Astrocyte (in vitro differentiated cells and primary cell): ENCODE results near the gene RPS6KA3. TPM values are rescaled to one million over a fixed set of nuclear protein-coding genes. Genes with fewer than 3 reads are reported as not detected.

Experiments
- DNase-seq: peaks from one replicate; pipeline ENCODE4 v3.0.0-alpha.2; 2010; ENCODE audit warnings: low read depth
- FAIRE-seq: peaks from 2 replicates; lab custom pipeline; 2011; peaks lifted over from hg19 to GRCh38; lab: Jason Lieb, UNC
- H2AFZ ChIP-seq: 2 replicates; pipeline ENCODE4 v1.6.0; 2012; ENCODE audit warnings: low read depth, low read length, inconsistent platforms
- H3K27ac ChIP-seq: 2 replicates; pipeline ENCODE4 v1.5.1; 2011; ENCODE audit warnings: low read depth, low read length, inconsistent platforms
- H3K27me3 ChIP-seq: 2 replicates; pipeline ENCODE4 v1.6.0; 2011; ENCODE audit warnings: low read length, inconsistent platforms; ENCODE audit not compliant: insufficient read depth
- H3K36me3 ChIP-seq: 2 replicates; pipeline ENCODE4 v1.5.1; 2011; ENCODE audit warnings: low read length, inconsistent platforms; ENCODE audit not compliant: insufficient read depth
- H3K4me1 ChIP-seq: 2 replicates; pipeline ENCODE4 v1.5.1; 2011; ENCODE audit warnings: low read length, inconsistent platforms; ENCODE audit not compliant: insufficient read depth
- H3K4me2 ChIP-seq: 2 replicates; pipeline ENCODE4 v1.6.0; 2012; ENCODE audit warnings: low read length, inconsistent platforms
- H3K4me3 ChIP-seq: 2 replicates; pipeline ENCODE4 v1.5.1; 2011; ENCODE audit warnings: low read depth, mild to moderate bottlenecking, low read length, inconsistent platforms; ENCODE audit not compliant: insufficient read depth
- H3K79me2 ChIP-seq: 2 replicates; pipeline ENCODE4 v1.6.0; 2012; ENCODE audit warnings: mild to moderate bottlenecking, low read length, inconsistent platforms; ENCODE audit not compliant: insufficient read depth
- H3K9ac ChIP-seq: 2 replicates; pipeline ENCODE4 v1.6.0; 2012; ENCODE audit warnings: mild to moderate bottlenecking, low read length, inconsistent platforms
- H3K9me3 ChIP-seq: 2 replicates; pipeline ENCODE4 v1.5.1; 2012; ENCODE audit warnings: low read depth, mild to moderate bottlenecking, low read length, inconsistent platforms; ENCODE audit not compliant: insufficient read depth
- H4K20me1 ChIP-seq: 2 replicates; pipeline ENCODE4 v1.6.0; 2012; ENCODE audit warnings: low read length, inconsistent platforms; ENCODE audit not compliant: insufficient read depth
- H3K27ac Mint-ChIP-seq: one replicate; pipeline ENCODE4 v1.8.0; 2021; ENCODE audit warnings: mild to moderate bottlenecking, mixed read lengths; ENCODE audit not compliant: unreplicated experiment
- H3K27me3 Mint-ChIP-seq: one replicate; pipeline ENCODE4 v1.8.0; 2021; ENCODE audit warnings: low read depth, mixed read lengths; ENCODE audit not compliant: unreplicated experiment
- H3K36me3 Mint-ChIP-seq: one replicate; pipeline ENCODE4 v1.8.0; 2021; ENCODE audit warnings: low read depth, mixed read lengths; ENCODE audit not compliant: unreplicated experiment
- H3K4me1 Mint-ChIP-seq: one replicate; pipeline ENCODE4 v1.8.0; 2021; ENCODE audit warnings: low read depth, mixed read lengths; ENCODE audit not compliant: unreplicated experiment
- H3K4me3 Mint-ChIP-seq: one replicate; pipeline ENCODE4 v1.8.0; 2021; ENCODE audit warnings: mild to moderate bottlenecking, moderate library complexity, mixed read lengths; ENCODE audit not compliant: unreplicated experiment
- H3K9me3 Mint-ChIP-seq: one replicate; pipeline ENCODE4 v1.8.0; 2021; ENCODE audit warnings: mild to moderate bottlenecking, mixed read lengths; ENCODE audit not compliant: unreplicated experiment
- EZH2 ChIP-seq: IDR thresholded peaks from 2 replicates; pipeline ENCODE4 v1.6.1; 2012; ENCODE audit warnings: mild to moderate bottlenecking, low read length, inconsistent platforms; ENCODE audit not compliant: insufficient read depth
- total RNA-seq: library from RNA; stranded (reverse); gene quantifications from 2 replicates; pipeline ENCODE4 v1.2.1, GENCODE V29; 2021
- TF ChIP-seq, protein P1 (sequence below): IDR thresholded peaks from 2 replicates; pipeline ENCODE4 v1.5.1; 2011; ENCODE audit warnings: low read depth, mild to moderate bottlenecking, inconsistent platforms, low read length, moderate library complexity; ENCODE audit not compliant: insufficient read depth

The RPS6KA3 gene
- total RNA-seq, 1 donor from 2014 or later, result 34.3 TPM

GRCh38 chrX:20231598-20231997 lies 35.1 kb downstream of the RPS6KA3 start:
- no peak overlapping the region for H3K27ac Mint-ChIP-seq
- TF ChIP-seq EZH2, result no peak
- TF ChIP-seq, protein P1, sequence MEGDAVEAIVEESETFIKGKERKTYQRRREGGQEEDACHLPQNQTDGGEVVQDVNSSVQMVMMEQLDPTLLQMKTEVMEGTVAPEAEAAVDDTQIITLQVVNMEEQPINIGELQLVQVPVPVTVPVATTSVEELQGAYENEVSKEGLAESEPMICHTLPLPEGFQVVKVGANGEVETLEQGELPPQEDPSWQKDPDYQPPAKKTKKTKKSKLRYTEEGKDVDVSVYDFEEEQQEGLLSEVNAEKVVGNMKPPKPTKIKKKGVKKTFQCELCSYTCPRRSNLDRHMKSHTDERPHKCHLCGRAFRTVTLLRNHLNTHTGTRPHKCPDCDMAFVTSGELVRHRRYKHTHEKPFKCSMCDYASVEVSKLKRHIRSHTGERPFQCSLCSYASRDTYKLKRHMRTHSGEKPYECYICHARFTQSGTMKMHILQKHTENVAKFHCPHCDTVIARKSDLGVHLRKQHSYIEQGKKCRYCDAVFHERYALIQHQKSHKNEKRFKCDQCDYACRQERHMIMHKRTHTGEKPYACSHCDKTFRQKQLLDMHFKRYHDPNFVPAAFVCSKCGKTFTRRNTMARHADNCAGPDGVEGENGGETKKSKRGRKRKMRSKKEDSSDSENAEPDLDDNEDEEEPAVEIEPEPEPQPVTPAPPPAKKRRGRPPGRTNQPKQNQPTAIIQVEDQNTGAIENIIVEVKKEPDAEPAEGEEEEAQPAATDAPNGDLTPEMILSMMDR, result no peak
- Histone ChIP-seq H3K4me3 (no peak overlapping the region), H3K9me3 (no peaks in the 10 kb centered on the region), H3K4me1 (no peaks in the 10 kb centered on the region), H3K36me3 (no peaks in the 10 kb centered on the region), H3K79me2 (peaks cover 11% of the 10 kb centered on the region), H4K20me1 (no peaks in the 10 kb centered on the region), H3K4me2 (no peak overlapping the region), H2AFZ (no peak overlapping the region), H3K9ac (no peak overlapping the region), H3K27ac (no peak overlapping the region), H3K27me3 (no peaks in the 10 kb centered on the region)
- no peak overlapping the region for H3K4me3 Mint-ChIP-seq
- H3K36me3 Mint-ChIP-seq, result peaks cover 8% of the 10 kb centered on the region
- FAIRE-seq (peak; percentile 26), DNase-seq (peak; percentile 6)
- no peaks in the 10 kb centered on the region for H3K27me3 Mint-ChIP-seq
- no peaks in the 10 kb centered on the region for H3K9me3 Mint-ChIP-seq
- H3K4me1 Mint-ChIP-seq, result no peaks in the 10 kb centered on the region

- H3K4me1 ChIP-seq, result no peaks in the 10 kb centered on the region
- no peaks in the 10 kb centered on the region for H3K9me3 ChIP-seq
- DNase-seq (no peak), FAIRE-seq (no peak)
- H3K4me3 ChIP-seq, result no peak overlapping the region
- no peaks in the 10 kb centered on the region for H4K20me1 ChIP-seq
- peaks cover under 1% of the 10 kb centered on the region for H3K79me2 ChIP-seq
- Mint-ChIP-seq H3K36me3 (peaks cover 8% of the 10 kb centered on the region), H3K27me3 (no peaks in the 10 kb centered on the region), H3K4me3 (no peak overlapping the region), H3K9me3 (no peaks in the 10 kb centered on the region), H3K4me1 (no peaks in the 10 kb centered on the region), H3K27ac (no peak overlapping the region)
- H3K27ac ChIP-seq, result no peak overlapping the region
- H2AFZ ChIP-seq, result no peak overlapping the region
- TF ChIP-seq, protein P1, result no peak
- TF ChIP-seq EZH2, result no peak
- no peaks in the 10 kb centered on the region for H3K36me3 ChIP-seq
- no peak overlapping the region for H3K9ac ChIP-seq
- H3K27me3 ChIP-seq, result no peaks in the 10 kb centered on the region
- no peak overlapping the region for H3K4me2 ChIP-seq
Measured at GRCh38 chrX:20230406-20230805, 36.3 kb downstream of the RPS6KA3 start.

DNA sequence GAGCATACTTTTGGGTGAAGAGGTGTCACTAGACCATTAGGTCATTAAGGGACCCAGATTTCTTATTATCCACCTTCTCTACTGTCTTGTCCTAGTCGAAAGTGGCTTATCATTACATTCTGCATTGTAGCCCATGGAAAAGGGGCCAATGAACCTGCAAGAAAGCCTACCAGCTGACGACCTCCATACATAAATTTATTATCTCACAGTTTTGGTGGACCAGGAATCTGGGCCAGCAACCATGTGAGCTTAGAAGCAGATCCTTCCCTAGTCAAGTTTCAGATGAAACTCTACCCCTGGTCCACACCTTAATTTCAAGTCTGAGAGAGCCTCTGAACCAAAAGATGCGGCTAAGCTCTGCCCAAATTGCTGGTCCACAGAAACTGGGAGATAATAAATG lies 37.6 kb downstream of the RPS6KA3 start:
- Histone ChIP-seq H3K27me3 (no peaks in the 10 kb centered on the region), H3K9me3 (no peaks in the 10 kb centered on the region), H3K36me3 (no peaks in the 10 kb centered on the region), H3K4me3 (no peak overlapping the region), H3K9ac (no peak overlapping the region), H3K79me2 (peaks cover under 1% of the 10 kb centered on the region), H3K4me1 (peaks cover 3% of the 10 kb centered on the region), H4K20me1 (no peaks in the 10 kb centered on the region), H2AFZ (no peak overlapping the region), H3K4me2 (no peak overlapping the region), H3K27ac (no peak overlapping the region)
- FAIRE-seq, result no peak
- no peaks in the 10 kb centered on the region for H3K27me3 Mint-ChIP-seq
- H3K36me3 Mint-ChIP-seq, result peaks cover 8% of the 10 kb centered on the region
- H3K27ac Mint-ChIP-seq, result no peak overlapping the region
- peaks cover 7% of the 10 kb centered on the region for H3K4me1 Mint-ChIP-seq
- TF ChIP-seq EZH2, result no peak
- TF ChIP-seq, protein P1, result no peak
- H3K9me3 Mint-ChIP-seq, result no peaks in the 10 kb centered on the region
- DNase-seq, result no peak
- H3K4me3 Mint-ChIP-seq, result no peak overlapping the region
